NCI-H748 (cell line): ENCODE measurements around the gene HLCS.

Experiments used
- DNase-seq: peaks from one replicate; lab custom pipeline; 2025; ENCODE audit not compliant: unreplicated experiment; lab: John Stamatoyannopoulos, UW

The HLCS gene

GRCh38 chr21:36915696-36916245 lies 50.7 kb downstream of the HLCS start:
- no peak for DNase-seq

- DNase-seq, result no peak
Measured at GRCh38 chr21:36915014-36915695, 51.3 kb downstream of the HLCS start.

GRCh38 chr21:36914244-36915013 lies 52.0 kb downstream of the HLCS start:
- no peak for DNase-seq

- no peak for DNase-seq
Measured at GRCh38 chr21:36913247-36914169, 53.0 kb downstream of the HLCS start.

- DNase-seq, result no peak
Measured at GRCh38 chr21:36910581-36911307, 55.7 kb downstream of the HLCS start.

- DNase-seq, result no peak
Measured at GRCh38 chr21:36909901-36910561, 56.4 kb downstream of the HLCS start.

- DNase-seq, result no peak
Measured at GRCh38 chr21:36909423-36909822, 57.0 kb downstream of the HLCS start.

- DNase-seq, result no peak
Measured at GRCh38 chr21:36908260-36908908, 58.1 kb downstream of the HLCS start.

- DNase-seq, result no peak
Measured at GRCh38 chr21:36904093-36904666, 62.3 kb downstream of the HLCS start.

- no peak for DNase-seq
Measured at GRCh38 chr21:36902793-36903192, 63.7 kb downstream of the HLCS start.

GRCh38 chr21:36902331-36902730 lies 64.1 kb downstream of the HLCS start:
- no peak for DNase-seq

- no peak for DNase-seq
Measured at GRCh38 chr21:36901575-36901974, 64.9 kb downstream of the HLCS start.

GRCh38 chr21:36893581-36893980 lies 72.9 kb downstream of the HLCS start:
- no peak for DNase-seq

GRCh38 chr21:36892201-36892600 lies 74.3 kb downstream of the HLCS start:
- DNase-seq, result no peak

GRCh38 chr21:36891692-36892091 lies 74.8 kb downstream of the HLCS start:
- DNase-seq, result no peak

GRCh38 chr21:36891121-36891520 lies 75.3 kb downstream of the HLCS start:
- DNase-seq, result no peak

GRCh38 chr21:36890086-36890485 lies 76.4 kb downstream of the HLCS start:
- DNase-seq, result no peak

- DNase-seq, result no peak
Measured at GRCh38 chr21:36889401-36889800, 77.1 kb downstream of the HLCS start.

GRCh38 chr21:36888466-36888865 lies 78.0 kb downstream of the HLCS start:
- DNase-seq, result no peak
